Measurements from ENCODE around the gene RPL18A. TPM values are rescaled to one million over a fixed set of nuclear protein-coding genes. Genes with fewer than 3 reads are reported as not detected.

RPL18A gene
- total RNA-seq, 1 donor from 2014 or later = 2,478 TPM

- Histone ChIP-seq H3K4me3 (ENCODE audit: low read depth, low read length) (no peak overlapping the region), H3K27me3 (ENCODE audit: control insufficient read depth, insufficient read depth, low read length) (peaks cover 14% of the 10 kb centered on the region), H3K36me3 (ENCODE audit: control insufficient read depth, insufficient read depth, low read length) (no peaks in the 10 kb centered on the region)
- DNase-seq (ENCODE audit: low read depth) = no peak
- TF ChIP-seq CTCF (IDR thresholded peaks at IDR 0.05; ENCODE audit: insufficient read depth, low read length, poor library complexity, severe bottlenecking) = no peak
Measured at GRCh38 chr19:17837972-17838371, 21.7 kb upstream of the RPL18A start.

GRCh38 chr19:17840019-17840418 is 19.7 kb upstream of the RPL18A start:
- H3K4me3 ChIP-seq (ENCODE audit: low read depth, low read length) = no peak overlapping the region
- H3K36me3 ChIP-seq (ENCODE audit: control insufficient read depth, insufficient read depth, low read length) = no peaks in the 10 kb centered on the region
- DNase-seq (ENCODE audit: low read depth) = no peak
- no peak for TF ChIP-seq CTCF (IDR thresholded peaks at IDR 0.05; ENCODE audit: insufficient read depth, low read length, poor library complexity, severe bottlenecking)
- peaks cover 14% of the 10 kb centered on the region for H3K27me3 ChIP-seq (ENCODE audit: control insufficient read depth, insufficient read depth, low read length)

GRCh38 chr19:17841371-17841809 is 18.3 kb upstream of the RPL18A start:
- no peak for TF ChIP-seq CTCF (IDR thresholded peaks at IDR 0.05; ENCODE audit: insufficient read depth, low read length, poor library complexity, severe bottlenecking)
- Histone ChIP-seq H3K27me3 (ENCODE audit: control insufficient read depth, insufficient read depth, low read length) (peaks cover 8% of the 10 kb centered on the region), H3K4me3 (ENCODE audit: low read depth, low read length) (peak overlapping the region; percentile 33), H3K36me3 (ENCODE audit: control insufficient read depth, insufficient read depth, low read length) (no peaks in the 10 kb centered on the region)
- DNase-seq (ENCODE audit: low read depth) = no peak

GRCh38 chr19:17841810-17842662 is 17.7 kb upstream of the RPL18A start:
- TF ChIP-seq CTCF (IDR thresholded peaks at IDR 0.05; ENCODE audit: insufficient read depth, low read length, poor library complexity, severe bottlenecking) = no peak
- Histone ChIP-seq H3K4me3 (ENCODE audit: low read depth, low read length) (peak overlapping the region; percentile 38), H3K27me3 (ENCODE audit: control insufficient read depth, insufficient read depth, low read length) (peaks cover 8% of the 10 kb centered on the region), H3K36me3 (ENCODE audit: control insufficient read depth, insufficient read depth, low read length) (no peaks in the 10 kb centered on the region)
- DNase-seq (ENCODE audit: low read depth) = peak; percentile 39

- no peak for TF ChIP-seq CTCF (IDR thresholded peaks at IDR 0.05; ENCODE audit: insufficient read depth, low read length, poor library complexity, severe bottlenecking)
- Histone ChIP-seq H3K27me3 (ENCODE audit: control insufficient read depth, insufficient read depth, low read length) (peaks cover 8% of the 10 kb centered on the region), H3K36me3 (ENCODE audit: control insufficient read depth, insufficient read depth, low read length) (no peaks in the 10 kb centered on the region), H3K4me3 (ENCODE audit: low read depth, low read length) (peak overlapping the region; percentile 38)
- no peak for DNase-seq (ENCODE audit: low read depth)
Measured at GRCh38 chr19:17842663-17843291, 16.9 kb upstream of the RPL18A start.
